CD4-positive, alpha-beta memory T cell (primary cell): ENCODE measurements around the gene CSTPP1. TPM values are rescaled to one million over a fixed set of nuclear protein-coding genes. Genes with fewer than 3 reads are reported as not detected.

Source experiments
- CTCF ChIA-PET: fragments of 350-600 bp; sonication (Branson Sonifier 250); formaldehyde crosslinking; loops from one replicate; lab custom pipeline; 2021; ENCODE audit warnings: inconsistent platforms; ENCODE audit not compliant: partially characterized antibody; lab: Charles Lee
- POLR2A ChIA-PET: fragments of 350-600 bp; sonication (Branson Sonifier 250); formaldehyde crosslinking; loops from one replicate; lab custom pipeline; 2021; ENCODE audit not compliant: partially characterized antibody; lab: Charles Lee
- DNase-seq, 5 donors: peaks; one replicate each; pipeline versions ENCODE4 v3.0.0 to v3.0.0-alpha.2; 2020 to 2022; ENCODE audit warnings: mixed read lengths in 1 of 5
- H3K27ac ChIP-seq: one replicate; pipeline ENCODE4 v1.7.0; 2013; ENCODE audit warnings: low read depth, low read length
- H3K27me3 ChIP-seq: 2 replicates; pipeline ENCODE4 v1.7.0; 2013; ENCODE audit warnings: mild to moderate bottlenecking, low read length, moderate library complexity; ENCODE audit not compliant: insufficient read depth
- H3K36me3 ChIP-seq: 2 replicates; pipeline ENCODE4 v1.7.0; 2013; ENCODE audit warnings: mild to moderate bottlenecking, low read length, moderate library complexity; ENCODE audit not compliant: insufficient read depth
- H3K4me1 ChIP-seq: 2 replicates; pipeline ENCODE4 v1.7.0; 2013; ENCODE audit warnings: mild to moderate bottlenecking, low read length, moderate library complexity; ENCODE audit not compliant: insufficient read depth
- H3K4me3 ChIP-seq, 2 donors: one replicate each; pipeline ENCODE4 v1.7.0; 2013; ENCODE audit warnings: low read length in 2 of 2, mild to moderate bottlenecking in 1 of 2
- H3K9me3 ChIP-seq, 2 donors: one replicate each; pipeline ENCODE4 v1.7.0; 2013; ENCODE audit warnings: low read length in 2 of 2, control low read depth in 1 of 2; ENCODE audit not compliant: control insufficient read depth in 1 of 2
- H3K27ac Mint-ChIP-seq, 7 donors: one replicate each; pipeline ENCODE4 v1.8.0; 2020 to 2021; ENCODE audit warnings: mixed read lengths in 7 of 7, mild to moderate bottlenecking in 6 of 7, inconsistent platforms in 3 of 7, moderate library complexity in 3 of 7
- H3K27me3 Mint-ChIP-seq, 2 donors: one replicate each; pipeline ENCODE4 v1.8.0; 2020 to 2021; ENCODE audit warnings: mixed read lengths in 2 of 2
- H3K36me3 Mint-ChIP-seq, 2 donors: one replicate each; pipeline ENCODE4 v1.8.0; 2020 to 2021; ENCODE audit warnings: mixed read lengths in 2 of 2, inconsistent platforms in 1 of 2, mild to moderate bottlenecking in 1 of 2
- H3K4me1 Mint-ChIP-seq, 4 donors: one replicate each; pipeline ENCODE4 v1.8.0; 2020 to 2021; ENCODE audit warnings: mixed read lengths in 4 of 4, mild to moderate bottlenecking in 1 of 4
- H3K4me3 Mint-ChIP-seq, 8 donors: one replicate each; pipeline ENCODE4 v1.8.0; 2020 to 2021; ENCODE audit warnings: mixed read lengths in 8 of 8, mild to moderate bottlenecking in 7 of 8, moderate library complexity in 6 of 8, inconsistent platforms in 3 of 8
- H3K9me3 Mint-ChIP-seq, 8 donors: one replicate each; pipeline ENCODE4 v1.8.0; 2020 to 2021; ENCODE audit warnings: mixed read lengths in 8 of 8, mild to moderate bottlenecking in 5 of 8, inconsistent platforms in 3 of 8, moderate library complexity in 1 of 8
- intact Hi-C: fragments of 100-400 bp; cut with micrococcal nuclease; formaldehyde crosslinking; loops from one replicate; pipeline ENCODE4 v1.15.1; 2023
- polyA plus RNA-seq, 2 donors: library from polyadenylated mRNA; unstranded; fragments of 300-500 nt; fragmentation: Illumina TruSeq; gene quantifications; one replicate each; pipeline ENCODE4 v1.2.3, GENCODE V29; 2021
- total RNA-seq, 2 experiments: library from RNA; stranded (reverse); gene quantifications; one replicate each; pipeline ENCODE4 v1.2.3, GENCODE V29; 2021

Gene CSTPP1
- total and polyA plus RNA-seq, 4 experiments from 2014 or later = 12.4 to 24.3 (median 17.8) TPM

GRCh38 chr11:46979358-46979757 is 42.8 kb downstream of the CSTPP1 start:
- H3K27ac ChIP-seq = no peak overlapping the region
- DNase-seq = no peak
- H3K36me3 ChIP-seq = no peaks in the 10 kb centered on the region
- H3K9me3 ChIP-seq = no peaks in the 10 kb centered on the region
- peaks cover 3% of the 10 kb centered on the region for H3K4me1 ChIP-seq
- no peaks in the 10 kb centered on the region for H3K36me3 Mint-ChIP-seq
- intact Hi-C loops = no loop called here
- POLR2A ChIA-PET = no interaction called here
- H3K4me3 ChIP-seq = no peak overlapping the region
- H3K4me1 Mint-ChIP-seq = peaks cover 5 to 17% (median 10%) of the 10 kb centered on the region in 4 donors
- no peaks in the 10 kb centered on the region for H3K27me3 ChIP-seq
- CTCF ChIA-PET = no interaction called here
- H3K9me3 Mint-ChIP-seq = no peaks in the 10 kb centered on the region
- H3K4me3 Mint-ChIP-seq = no peak overlapping the region
- H3K27me3 Mint-ChIP-seq = no peaks in the 10 kb centered on the region
- H3K27ac Mint-ChIP-seq = no peak overlapping the region

GRCh38 chr11:46981436-46981835 is 44.9 kb downstream of the CSTPP1 start:
- no peaks in the 10 kb centered on the region for H3K9me3 Mint-ChIP-seq
- Histone ChIP-seq H3K27ac (no peak overlapping the region), H3K36me3 (no peaks in the 10 kb centered on the region), H3K4me1 (peaks cover 3% of the 10 kb centered on the region), H3K27me3 (no peaks in the 10 kb centered on the region), H3K9me3 (no peaks in the 10 kb centered on the region), H3K4me3 (no peak overlapping the region)
- DNase-seq = peak in 4 of 5 donors; percentile 3 to 18 (median 10)
- H3K27ac Mint-ChIP-seq = peak overlapping the region in 4 of 7 donors; percentile 0 to 83 (median 42)
- ChIA-PET POLR2A (interaction anchor here (0.6 kb wide), 1 partner anchor 1026 kb away, joined by 3 read pairs; no protein-coding TSS in a partner anchor), CTCF (no interaction called here)
- no peaks in the 10 kb centered on the region for H3K27me3 Mint-ChIP-seq
- H3K4me1 Mint-ChIP-seq = peaks cover 3 to 17% (median 10%) of the 10 kb centered on the region in 4 donors
- intact Hi-C loops = no loop called here
- H3K4me3 Mint-ChIP-seq = peak overlapping the region; percentile 64 to 82 (median 74)
- no peaks in the 10 kb centered on the region for H3K36me3 Mint-ChIP-seq

GRCh38 chr11:46982797-46983452 is 46.4 kb downstream of the CSTPP1 start:
- ChIA-PET POLR2A (no interaction called here), CTCF (no interaction called here)
- no peak overlapping the region for H3K4me3 Mint-ChIP-seq
- H3K36me3 Mint-ChIP-seq = peaks cover 8 to 11% of the 10 kb centered on the region in 2 donors
- Histone ChIP-seq H3K27me3 (no peaks in the 10 kb centered on the region), H3K4me3 (no peak overlapping the region), H3K36me3 (no peaks in the 10 kb centered on the region), H3K4me1 (peaks cover 3% of the 10 kb centered on the region), H3K9me3 (no peaks in the 10 kb centered on the region), H3K27ac (no peak overlapping the region)
- H3K27ac Mint-ChIP-seq = no peak overlapping the region
- DNase-seq = no peak
- no peaks in the 10 kb centered on the region for H3K27me3 Mint-ChIP-seq
- H3K9me3 Mint-ChIP-seq = no peaks in the 10 kb centered on the region
- H3K4me1 Mint-ChIP-seq = peaks cover 3 to 17% (median 10%) of the 10 kb centered on the region in 4 donors
- intact Hi-C loops = no loop called here

GRCh38 chr11:46983598-46983997 is 47.0 kb downstream of the CSTPP1 start:
- Histone ChIP-seq H3K27me3 (no peaks in the 10 kb centered on the region), H3K4me3 (no peak overlapping the region), H3K4me1 (peaks cover 3% of the 10 kb centered on the region), H3K9me3 (no peaks in the 10 kb centered on the region), H3K27ac (no peak overlapping the region), H3K36me3 (no peaks in the 10 kb centered on the region)
- Mint-ChIP-seq H3K4me1 (peaks cover 3 to 17% (median 10%) of the 10 kb centered on the region in 4 donors), H3K4me3 (no peak overlapping the region), H3K27me3 (no peaks in the 10 kb centered on the region), H3K9me3 (no peaks in the 10 kb centered on the region), H3K27ac (peak overlapping the region in 1 of 7 donors; percentile 57), H3K36me3 (peaks cover 13 to 18% of the 10 kb centered on the region in 2 donors)
- intact Hi-C loops = no loop called here
- CTCF ChIA-PET = no interaction called here
- POLR2A ChIA-PET = no interaction called here
- no peak for DNase-seq

- CTCF ChIA-PET = no interaction called here
- H3K9me3 Mint-ChIP-seq = peaks cover 0 to under 1% (median 0%) of the 10 kb centered on the region in 8 donors
- peaks cover 3 to 17% (median 10%) of the 10 kb centered on the region in 4 donors for H3K4me1 Mint-ChIP-seq
- Histone ChIP-seq H3K27ac (no peak overlapping the region), H3K36me3 (no peaks in the 10 kb centered on the region), H3K4me3 (no peak overlapping the region), H3K4me1 (peaks cover 3% of the 10 kb centered on the region), H3K9me3 (no peaks in the 10 kb centered on the region), H3K27me3 (no peaks in the 10 kb centered on the region)
- POLR2A ChIA-PET = no interaction called here
- H3K36me3 Mint-ChIP-seq = peaks cover 17 to 19% of the 10 kb centered on the region in 2 donors
- intact Hi-C loops = no loop called here
- H3K27me3 Mint-ChIP-seq = no peaks in the 10 kb centered on the region
- DNase-seq = no peak
- H3K4me3 Mint-ChIP-seq = no peak overlapping the region
- H3K27ac Mint-ChIP-seq = no peak overlapping the region
Measured at GRCh38 chr11:46984548-46984947, 48.0 kb downstream of the CSTPP1 start.

GRCh38 chr11:46984987-46985386 is 48.4 kb downstream of the CSTPP1 start:
- H3K27ac Mint-ChIP-seq = no peak overlapping the region
- H3K27ac ChIP-seq = no peak overlapping the region
- no peak overlapping the region for H3K4me3 Mint-ChIP-seq
- intact Hi-C loops = no loop called here
- no peak overlapping the region for H3K4me3 ChIP-seq
- CTCF ChIA-PET = no interaction called here
- no peaks in the 10 kb centered on the region for H3K27me3 Mint-ChIP-seq
- no peaks in the 10 kb centered on the region for H3K9me3 ChIP-seq
- no peak for DNase-seq
- H3K27me3 ChIP-seq = no peaks in the 10 kb centered on the region
- H3K4me1 Mint-ChIP-seq = peaks cover 3 to 17% (median 10%) of the 10 kb centered on the region in 4 donors
- H3K36me3 ChIP-seq = no peaks in the 10 kb centered on the region
- H3K4me1 ChIP-seq = peaks cover 3% of the 10 kb centered on the region
- POLR2A ChIA-PET = no interaction called here
- peaks cover 21 to 23% of the 10 kb centered on the region in 2 donors for H3K36me3 Mint-ChIP-seq
- peaks cover 0 to 3% (median 0%) of the 10 kb centered on the region in 8 donors for H3K9me3 Mint-ChIP-seq

- H3K4me1 Mint-ChIP-seq = no peaks in the 10 kb centered on the region
- CTCF ChIA-PET = no interaction called here
- H3K9me3 Mint-ChIP-seq = peaks cover 0 to 5% (median 1%) of the 10 kb centered on the region in 8 donors
- POLR2A ChIA-PET = no interaction called here
- Histone ChIP-seq H3K36me3 (no peaks in the 10 kb centered on the region), H3K4me1 (no peaks in the 10 kb centered on the region), H3K27ac (no peak overlapping the region), H3K27me3 (no peaks in the 10 kb centered on the region), H3K9me3 (no peaks in the 10 kb centered on the region), H3K4me3 (no peak overlapping the region)
- no peak for DNase-seq
- no peak overlapping the region for H3K27ac Mint-ChIP-seq
- intact Hi-C loops = no loop called here
- peaks cover 25 to 28% of the 10 kb centered on the region in 2 donors for H3K36me3 Mint-ChIP-seq
- H3K27me3 Mint-ChIP-seq = no peaks in the 10 kb centered on the region
- H3K4me3 Mint-ChIP-seq = no peak overlapping the region
Measured at GRCh38 chr11:46987183-46987582, 50.6 kb downstream of the CSTPP1 start.
